HL-60 (cell line): Measurements from ENCODE around the gene TSHZ1.

Experiments
- CTCF ChIP-seq: IDR thresholded peaks from one replicate; pipeline ENCODE4 v1.5.1; 2011; ENCODE audit warnings: low read length, control low read depth, inconsistent platforms; ENCODE audit not compliant: insufficient read depth
- GABPA ChIP-seq: IDR thresholded peaks from 2 replicates; pipeline ENCODE4 v1.6.1; 2012; ENCODE audit warnings: low read depth
- POLR2AphosphoS5 ChIP-seq: IDR thresholded peaks from 2 replicates; pipeline ENCODE4 v1.6.1; 2012; ENCODE audit warnings: low read depth
- REST ChIP-seq: IDR thresholded peaks from 2 replicates; pipeline ENCODE4 v1.6.1; 2012; ENCODE audit warnings: low read depth; ENCODE audit not compliant: insufficient replicate concordance

- TF ChIP-seq CTCF: no peak
- TF ChIP-seq REST: no peak
- TF ChIP-seq POLR2AphosphoS5: no peak
- no peak for TF ChIP-seq GABPA
Measured at GRCh38 chr18:75269696-75270095, 59.1 kb downstream of the TSHZ1 start.
